OCI-LY7 (cell line): ENCODE data around the gene RRAS. TPM values are rescaled to one million over a fixed set of nuclear protein-coding genes. Genes with fewer than 3 reads are reported as not detected.
A peak's percentile ranks its signal among the peaks of the same experiment; 100 is the strongest.

Experiments used
- BruUV-seq: library from RNA; stranded (reverse); fragments of 400-500 nt; replicated peaks from 2 replicates; lab custom pipeline; 2021; lab: Mats Ljungman, UMichigan
- CTCF ChIA-PET: fragments of 300-600 bp; sonication (Branson Sonifier 250); formaldehyde crosslinking; loops from one replicate; lab custom pipeline; 2022; ENCODE audit warnings: antibody characterized with exemption; ENCODE audit not compliant: unreplicated experiment; lab: Charles Lee
- POLR2A ChIA-PET: fragments of 300-600 bp; sonication (Branson Sonifier 250); formaldehyde crosslinking; loops from one replicate; lab custom pipeline; 2022; ENCODE audit warnings: antibody characterized with exemption; lab: Charles Lee
- DNase-seq: peaks from one replicate; pipeline ENCODE4 v3.0.0-alpha.2; 2015; ENCODE audit warnings: low spot score
- H2AFZ ChIP-seq: fragments of 200-600 bp; sonication (generic), shearing (Covaris generic); 2 replicates; pipeline ENCODE4 v1.6.1; 2014; ENCODE audit warnings: mild to moderate bottlenecking, antibody characterized with exemption, low read length, moderate library complexity
- H3K27ac ChIP-seq: fragments of 200-600 bp; sonication (generic); 2 replicates; pipeline ENCODE4 v1.5.1; 2014; ENCODE audit warnings: mixed run types, low read depth, mild to moderate bottlenecking, moderate library complexity, low read length, inconsistent platforms; ENCODE audit not compliant: poor library complexity, severe bottlenecking
- H3K36me3 ChIP-seq: fragments of 200-600 bp; sonication (generic); 2 replicates; pipeline ENCODE4 v1.6.1; 2014; ENCODE audit warnings: mild to moderate bottlenecking, antibody characterized with exemption, low read length, moderate library complexity, mixed read lengths; ENCODE audit not compliant: insufficient read depth
- H3K4me1 ChIP-seq: fragments of 200-600 bp; sonication (generic); 2 replicates; pipeline ENCODE4 v1.5.1; 2014; ENCODE audit warnings: mild to moderate bottlenecking, low read length; ENCODE audit not compliant: insufficient read depth, poor library complexity, severe bottlenecking
- H3K4me2 ChIP-seq: fragments of 200-600 bp; sonication (generic); 2 replicates; pipeline ENCODE4 v1.6.1; 2014; ENCODE audit warnings: mild to moderate bottlenecking, low read length
- H3K4me3 ChIP-seq: fragments of 200-600 bp; sonication (generic); 2 replicates; pipeline ENCODE4 v1.5.1; 2014; ENCODE audit warnings: mild to moderate bottlenecking, low read depth, low read length; ENCODE audit not compliant: poor library complexity, severe bottlenecking
- H3K79me2 ChIP-seq: fragments of 200-600 bp; sonication (generic); 2 replicates; pipeline ENCODE4 v1.6.1; 2016; ENCODE audit warnings: low read depth, mild to moderate bottlenecking, low read length, moderate library complexity, mixed read lengths; ENCODE audit not compliant: insufficient read depth
- H3K9me2 ChIP-seq: fragments of 200-600 bp; sonication (generic); 2 replicates; pipeline ENCODE4 v1.6.1; 2016; ENCODE audit warnings: mild to moderate bottlenecking, low read length, mixed read lengths; ENCODE audit not compliant: insufficient read depth
- H3K9me3 ChIP-seq: fragments of 200-600 bp; sonication (generic); 2 replicates; pipeline ENCODE4 v1.6.1; 2014; ENCODE audit warnings: mild to moderate bottlenecking, mixed run types, low read length, mixed read lengths
- H4K20me1 ChIP-seq: fragments of 200-600 bp; sonication (generic); 2 replicates; pipeline ENCODE4 v1.6.1; 2014; ENCODE audit warnings: mild to moderate bottlenecking, antibody characterized with exemption, low read length, moderate library complexity, mixed read lengths; ENCODE audit not compliant: insufficient read depth
- EZH2phosphoT487 ChIP-seq: fragments of 200-600 bp; sonication (generic); IDR thresholded peaks from 2 replicates; pipeline ENCODE4 v1.6.1; 2018; ENCODE audit warnings: low read depth, borderline replicate concordance, mild to moderate bottlenecking, mixed run types, antibody characterized with exemption, low read length, moderate library complexity, mixed read lengths
- intact Hi-C: fragments of 100-400 bp; cut with micrococcal nuclease; formaldehyde crosslinking; loops from one replicate; pipeline ENCODE4 v1.10.0; 2022; ENCODE audit not compliant: unreplicated experiment
- total RNA-seq, 2 experiments: library from RNA; depleted of rRNA in 1 of 2; stranded (reverse); fragments of >200 nt in 1 of 2; shearing (Covaris generic) in 1 of 2; gene quantifications; 2 replicates each; pipeline ENCODE4 v1.2.3, GENCODE V29; 2014 to 2022
- TF ChIP-seq, protein P1 (sequence below): fragments of 200-600 bp; sonication (generic); conservative IDR thresholded peaks from 2 replicates; pipeline ENCODE4 v1.5.1; 2014; ENCODE audit warnings: mild to moderate bottlenecking, antibody characterized with exemption, low read length, moderate library complexity, mixed read lengths

The RRAS gene
- total RNA-seq, 2 experiments from 2014 or later = 4.7 to 5.5 TPM

DNA sequence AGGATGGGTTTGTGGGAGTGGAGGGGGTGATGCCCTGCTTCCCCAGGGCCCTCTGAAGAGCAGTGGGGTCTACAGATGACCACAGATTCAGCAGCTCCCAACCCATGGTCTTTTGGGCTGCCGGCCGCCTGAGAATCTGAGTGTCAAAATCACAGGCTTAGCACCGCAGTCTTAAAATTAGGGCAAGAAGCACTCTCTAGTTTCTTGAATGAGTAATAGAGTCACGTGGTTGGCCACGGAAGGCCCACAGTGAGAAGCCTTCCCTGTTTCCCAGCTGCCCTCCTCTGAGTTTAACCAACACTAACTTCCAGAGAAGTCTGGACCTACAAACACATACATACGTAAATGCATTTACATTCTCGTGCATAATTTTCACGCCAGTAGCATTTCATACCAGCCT, 42.3 kb upstream of the RRAS start:
- H2AFZ ChIP-seq = no peak overlapping the region
- no peak for DNase-seq
- intact Hi-C loops = no loop called here
- H3K4me3 ChIP-seq = no peak overlapping the region
- ChIA-PET CTCF (no interaction called here), POLR2A (no interaction called here)
- H3K4me2 ChIP-seq = no peak overlapping the region
- no peak for TF ChIP-seq EZH2phosphoT487
- TF ChIP-seq, protein P1, sequence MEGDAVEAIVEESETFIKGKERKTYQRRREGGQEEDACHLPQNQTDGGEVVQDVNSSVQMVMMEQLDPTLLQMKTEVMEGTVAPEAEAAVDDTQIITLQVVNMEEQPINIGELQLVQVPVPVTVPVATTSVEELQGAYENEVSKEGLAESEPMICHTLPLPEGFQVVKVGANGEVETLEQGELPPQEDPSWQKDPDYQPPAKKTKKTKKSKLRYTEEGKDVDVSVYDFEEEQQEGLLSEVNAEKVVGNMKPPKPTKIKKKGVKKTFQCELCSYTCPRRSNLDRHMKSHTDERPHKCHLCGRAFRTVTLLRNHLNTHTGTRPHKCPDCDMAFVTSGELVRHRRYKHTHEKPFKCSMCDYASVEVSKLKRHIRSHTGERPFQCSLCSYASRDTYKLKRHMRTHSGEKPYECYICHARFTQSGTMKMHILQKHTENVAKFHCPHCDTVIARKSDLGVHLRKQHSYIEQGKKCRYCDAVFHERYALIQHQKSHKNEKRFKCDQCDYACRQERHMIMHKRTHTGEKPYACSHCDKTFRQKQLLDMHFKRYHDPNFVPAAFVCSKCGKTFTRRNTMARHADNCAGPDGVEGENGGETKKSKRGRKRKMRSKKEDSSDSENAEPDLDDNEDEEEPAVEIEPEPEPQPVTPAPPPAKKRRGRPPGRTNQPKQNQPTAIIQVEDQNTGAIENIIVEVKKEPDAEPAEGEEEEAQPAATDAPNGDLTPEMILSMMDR = no peak
- peaks cover 25% of the 10 kb centered on the region for H3K4me1 ChIP-seq
- H3K36me3 ChIP-seq = peaks cover 83% of the 10 kb centered on the region
- no peak overlapping the region for H3K27ac ChIP-seq
- H3K9me3 ChIP-seq = no peaks in the 10 kb centered on the region
- peaks cover 54% of the 10 kb centered on the region for H3K79me2 ChIP-seq
- H3K9me2 ChIP-seq = no peaks in the 10 kb centered on the region
- BruUV-seq = no TSS peak
- H4K20me1 ChIP-seq = 0 out of 2 replicates have a peak, but pooled peaks cover 10% of the 10 kb centered on the region

DNA sequence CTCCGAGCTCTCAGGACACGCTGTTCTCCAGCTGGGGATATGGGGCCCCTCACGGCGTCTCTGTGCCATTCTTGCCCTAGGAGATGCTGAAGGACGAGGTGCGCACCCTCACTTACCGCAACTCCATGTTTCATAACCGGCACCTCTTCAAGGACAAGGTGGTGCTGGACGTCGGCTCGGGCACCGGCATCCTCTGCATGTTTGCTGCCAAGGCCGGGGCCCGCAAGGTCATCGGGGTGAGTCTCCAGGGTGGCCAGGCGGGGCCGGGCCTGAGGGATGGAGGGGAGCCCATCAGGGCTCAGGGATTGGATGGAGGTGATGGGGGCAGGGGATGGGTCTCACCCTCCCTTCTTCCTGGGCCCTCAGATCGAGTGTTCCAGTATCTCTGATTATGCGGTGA, 41.9 kb upstream of the RRAS start:
- no peak for DNase-seq
- 0 out of 2 replicates have a peak, but pooled peaks cover 10% of the 10 kb centered on the region for H4K20me1 ChIP-seq
- POLR2A ChIA-PET = no interaction called here
- H3K27ac ChIP-seq = no peak overlapping the region
- BruUV-seq = no TSS peak
- peaks cover 56% of the 10 kb centered on the region for H3K79me2 ChIP-seq
- intact Hi-C loops = no loop called here
- H3K4me1 ChIP-seq = peaks cover 25% of the 10 kb centered on the region
- H3K9me2 ChIP-seq = no peaks in the 10 kb centered on the region
- TF ChIP-seq EZH2phosphoT487 = no peak
- TF ChIP-seq, protein P1 = no peak
- H3K4me3 ChIP-seq = no peak overlapping the region
- peaks cover 79% of the 10 kb centered on the region for H3K36me3 ChIP-seq
- CTCF ChIA-PET = interaction anchor here (0.6 kb wide), 2 partner anchors 50 to 77 kb away, joined by 3 read pairs; no protein-coding TSS in a partner anchor
- no peak overlapping the region for H3K4me2 ChIP-seq
- no peaks in the 10 kb centered on the region for H3K9me3 ChIP-seq
- no peak overlapping the region for H2AFZ ChIP-seq

DNA sequence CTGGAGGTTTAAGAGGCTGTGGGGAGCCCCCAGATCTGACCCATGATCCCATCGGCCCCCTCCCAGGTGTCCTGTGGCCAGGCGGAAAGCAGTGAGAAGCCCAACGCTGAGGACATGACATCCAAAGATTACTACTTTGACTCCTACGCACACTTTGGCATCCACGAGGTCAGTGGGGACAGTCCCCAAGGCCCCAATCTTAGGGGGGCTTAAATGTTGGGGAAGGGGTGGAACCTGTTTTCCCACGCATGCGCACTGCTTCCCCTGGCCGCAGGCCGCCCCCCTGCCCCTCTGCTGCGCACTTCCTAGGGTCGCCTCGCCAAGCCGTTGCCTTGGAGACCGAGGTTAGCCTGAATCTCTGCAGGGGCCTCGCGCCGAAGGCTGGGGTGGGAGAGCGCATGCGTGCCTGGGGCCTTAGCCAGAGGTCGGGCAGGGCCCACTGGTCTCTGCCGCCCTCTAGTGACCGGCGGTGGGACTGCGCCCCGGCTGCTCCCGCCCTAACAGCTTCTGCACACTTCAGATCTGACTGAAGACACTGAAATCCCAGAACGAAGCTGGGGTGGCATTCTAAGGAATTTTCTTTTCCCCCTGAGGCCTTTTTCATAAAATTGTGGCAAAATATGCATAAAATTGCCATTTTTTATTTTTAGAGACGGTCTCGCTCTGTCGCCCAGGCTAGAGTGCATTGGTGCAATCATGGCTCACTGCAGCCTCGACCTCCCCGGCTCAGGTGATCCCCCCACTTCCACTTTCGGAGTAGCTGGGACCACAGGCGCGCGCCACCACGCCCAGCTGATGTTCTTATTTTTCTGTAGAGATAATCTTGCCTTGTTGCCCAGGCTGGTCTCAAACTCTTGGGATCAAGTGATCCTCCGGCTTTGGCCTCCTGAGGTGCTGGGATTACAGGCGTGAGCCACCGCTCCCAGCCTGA, 40.7 kb upstream of the RRAS start:
- 0 out of 2 replicates have a peak, but pooled peaks cover 10% of the 10 kb centered on the region for H4K20me1 ChIP-seq

More for the DNA sequence above, 40.7 kb upstream of the RRAS start:
- BruUV-seq = no TSS peak
- H3K4me2 ChIP-seq = peak overlapping the region; percentile 95
- H3K4me1 ChIP-seq = peaks cover 25% of the 10 kb centered on the region
- no peaks in the 10 kb centered on the region for H3K9me2 ChIP-seq
- H3K27ac ChIP-seq = peak overlapping the region; percentile 31
- peak; percentile 89 for DNase-seq
- peaks cover 69% of the 10 kb centered on the region for H3K36me3 ChIP-seq
- ChIA-PET POLR2A (no interaction called here), CTCF (interaction anchor here (0.5 kb wide), 1 partner anchor 86 kb away, joined by 5 read pairs; the partner anchor contains the start of gene AP2A1)
- peaks cover 56% of the 10 kb centered on the region for H3K79me2 ChIP-seq
- peak overlapping the region; percentile 96 for H3K4me3 ChIP-seq
- no peaks in the 10 kb centered on the region for H3K9me3 ChIP-seq
- no peak overlapping the region for H2AFZ ChIP-seq
- TF ChIP-seq, protein P1 = peak; percentile 96
- TF ChIP-seq EZH2phosphoT487 = no peak
- intact Hi-C loops = no loop called here
